Astrocyte (in vitro differentiated cells and primary cell): ENCODE measurements around the gene FBLN2. TPM values are rescaled to one million over a fixed set of nuclear protein-coding genes. Genes with fewer than 3 reads are reported as not detected.

ENCODE experiments used
- DNase-seq: peaks from one replicate; pipeline ENCODE4 v3.0.0-alpha.2; 2010; ENCODE audit warnings: low read depth
- FAIRE-seq: peaks from 2 replicates; lab custom pipeline; 2011; peaks lifted over from hg19 to GRCh38; lab: Jason Lieb, UNC
- H2AFZ ChIP-seq: 2 replicates; pipeline ENCODE4 v1.6.0; 2012; ENCODE audit warnings: low read depth, low read length, inconsistent platforms
- H3K27ac ChIP-seq: 2 replicates; pipeline ENCODE4 v1.5.1; 2011; ENCODE audit warnings: low read depth, low read length, inconsistent platforms
- H3K27me3 ChIP-seq: 2 replicates; pipeline ENCODE4 v1.6.0; 2011; ENCODE audit warnings: low read length, inconsistent platforms; ENCODE audit not compliant: insufficient read depth
- H3K36me3 ChIP-seq: 2 replicates; pipeline ENCODE4 v1.5.1; 2011; ENCODE audit warnings: low read length, inconsistent platforms; ENCODE audit not compliant: insufficient read depth
- H3K4me1 ChIP-seq: 2 replicates; pipeline ENCODE4 v1.5.1; 2011; ENCODE audit warnings: low read length, inconsistent platforms; ENCODE audit not compliant: insufficient read depth
- H3K4me2 ChIP-seq: 2 replicates; pipeline ENCODE4 v1.6.0; 2012; ENCODE audit warnings: low read length, inconsistent platforms
- H3K4me3 ChIP-seq: 2 replicates; pipeline ENCODE4 v1.5.1; 2011; ENCODE audit warnings: low read depth, mild to moderate bottlenecking, low read length, inconsistent platforms; ENCODE audit not compliant: insufficient read depth
- H3K79me2 ChIP-seq: 2 replicates; pipeline ENCODE4 v1.6.0; 2012; ENCODE audit warnings: mild to moderate bottlenecking, low read length, inconsistent platforms; ENCODE audit not compliant: insufficient read depth
- H3K9ac ChIP-seq: 2 replicates; pipeline ENCODE4 v1.6.0; 2012; ENCODE audit warnings: mild to moderate bottlenecking, low read length, inconsistent platforms
- H3K9me3 ChIP-seq: 2 replicates; pipeline ENCODE4 v1.5.1; 2012; ENCODE audit warnings: low read depth, mild to moderate bottlenecking, low read length, inconsistent platforms; ENCODE audit not compliant: insufficient read depth
- H4K20me1 ChIP-seq: 2 replicates; pipeline ENCODE4 v1.6.0; 2012; ENCODE audit warnings: low read length, inconsistent platforms; ENCODE audit not compliant: insufficient read depth
- H3K27ac Mint-ChIP-seq: one replicate; pipeline ENCODE4 v1.8.0; 2021; ENCODE audit warnings: mild to moderate bottlenecking, mixed read lengths; ENCODE audit not compliant: unreplicated experiment
- H3K27me3 Mint-ChIP-seq: one replicate; pipeline ENCODE4 v1.8.0; 2021; ENCODE audit warnings: low read depth, mixed read lengths; ENCODE audit not compliant: unreplicated experiment
- H3K36me3 Mint-ChIP-seq: one replicate; pipeline ENCODE4 v1.8.0; 2021; ENCODE audit warnings: low read depth, mixed read lengths; ENCODE audit not compliant: unreplicated experiment
- H3K4me1 Mint-ChIP-seq: one replicate; pipeline ENCODE4 v1.8.0; 2021; ENCODE audit warnings: low read depth, mixed read lengths; ENCODE audit not compliant: unreplicated experiment
- H3K4me3 Mint-ChIP-seq: one replicate; pipeline ENCODE4 v1.8.0; 2021; ENCODE audit warnings: mild to moderate bottlenecking, moderate library complexity, mixed read lengths; ENCODE audit not compliant: unreplicated experiment
- H3K9me3 Mint-ChIP-seq: one replicate; pipeline ENCODE4 v1.8.0; 2021; ENCODE audit warnings: mild to moderate bottlenecking, mixed read lengths; ENCODE audit not compliant: unreplicated experiment
- CTCF ChIP-seq: IDR thresholded peaks from 2 replicates; pipeline ENCODE4 v1.5.1; 2011; ENCODE audit warnings: low read depth, mild to moderate bottlenecking, inconsistent platforms, low read length, moderate library complexity; ENCODE audit not compliant: insufficient read depth
- EZH2 ChIP-seq: IDR thresholded peaks from 2 replicates; pipeline ENCODE4 v1.6.1; 2012; ENCODE audit warnings: mild to moderate bottlenecking, low read length, inconsistent platforms; ENCODE audit not compliant: insufficient read depth
- total RNA-seq: library from RNA; stranded (reverse); gene quantifications from 2 replicates; pipeline ENCODE4 v1.2.1, GENCODE V29; 2021

Gene FBLN2
- total RNA-seq, 1 donor from 2014 or later, result 36.6 TPM

GRCh38 chr3:13600950-13601691 is 52.2 kb downstream of the FBLN2 start:
- H3K4me3 Mint-ChIP-seq, result no peak overlapping the region
- H3K9me3 Mint-ChIP-seq, result peaks cover 1% of the 10 kb centered on the region
- Histone ChIP-seq H3K9me3 (no peaks in the 10 kb centered on the region), H4K20me1 (peaks cover 2% of the 10 kb centered on the region), H3K36me3 (no peaks in the 10 kb centered on the region), H3K27ac (no peak overlapping the region), H3K4me3 (no peak overlapping the region), H3K79me2 (no peaks in the 10 kb centered on the region), H3K4me1 (no peaks in the 10 kb centered on the region), H2AFZ (no peak overlapping the region), H3K27me3 (no peaks in the 10 kb centered on the region), H3K4me2 (peak overlapping the region; percentile 22), H3K9ac (peak overlapping the region; percentile 33)
- no peaks in the 10 kb centered on the region for H3K36me3 Mint-ChIP-seq
- DNase-seq (peak; percentile 64), FAIRE-seq (no peak)
- TF ChIP-seq CTCF (no peak), EZH2 (no peak)
- peaks cover 3% of the 10 kb centered on the region for H3K27me3 Mint-ChIP-seq
- H3K27ac Mint-ChIP-seq, result peak overlapping the region; percentile 84
- H3K4me1 Mint-ChIP-seq, result peaks cover 28% of the 10 kb centered on the region

GRCh38 chr3:13601692-13602080 is 52.8 kb downstream of the FBLN2 start:
- TF ChIP-seq CTCF (no peak), EZH2 (no peak)
- Histone ChIP-seq H3K9ac (no peak overlapping the region), H2AFZ (no peak overlapping the region), H3K79me2 (no peaks in the 10 kb centered on the region), H3K27ac (no peak overlapping the region), H3K4me2 (no peak overlapping the region), H4K20me1 (peaks cover 2% of the 10 kb centered on the region), H3K36me3 (no peaks in the 10 kb centered on the region), H3K4me3 (no peak overlapping the region), H3K9me3 (no peaks in the 10 kb centered on the region), H3K4me1 (no peaks in the 10 kb centered on the region), H3K27me3 (no peaks in the 10 kb centered on the region)
- Mint-ChIP-seq H3K9me3 (peaks cover 1% of the 10 kb centered on the region), H3K27me3 (peaks cover 3% of the 10 kb centered on the region), H3K36me3 (no peaks in the 10 kb centered on the region), H3K27ac (peak overlapping the region; percentile 84), H3K4me1 (peaks cover 28% of the 10 kb centered on the region), H3K4me3 (no peak overlapping the region)
- no peak for FAIRE-seq
- DNase-seq, result no peak

- no peak overlapping the region for H3K4me3 ChIP-seq
- no peak overlapping the region for H3K9ac ChIP-seq
- no peak overlapping the region for H2AFZ ChIP-seq
- TF ChIP-seq EZH2 (no peak), CTCF (no peak)
- DNase-seq (no peak), FAIRE-seq (no peak)
- no peak overlapping the region for H3K27ac ChIP-seq
- Mint-ChIP-seq H3K9me3 (no peaks in the 10 kb centered on the region), H3K27ac (no peak overlapping the region), H3K27me3 (peaks cover 20% of the 10 kb centered on the region), H3K4me1 (peaks cover 13% of the 10 kb centered on the region), H3K36me3 (peaks cover 6% of the 10 kb centered on the region), H3K4me3 (no peak overlapping the region)
- H4K20me1 ChIP-seq, result no peaks in the 10 kb centered on the region
- no peak overlapping the region for H3K4me2 ChIP-seq
- no peaks in the 10 kb centered on the region for H3K36me3 ChIP-seq
- no peaks in the 10 kb centered on the region for H3K79me2 ChIP-seq
- H3K27me3 ChIP-seq, result no peaks in the 10 kb centered on the region
- no peaks in the 10 kb centered on the region for H3K9me3 ChIP-seq
- H3K4me1 ChIP-seq, result no peaks in the 10 kb centered on the region
These were observed 56.6 kb downstream of the FBLN2 start for GRCh38 chr3:13605555-13605954.
